ENCODE data around the gene ZNF235.
"Not testable (repeated sequence)": the region's sequence is repeated elsewhere in the genome, so short reads cannot be mapped to it uniquely, and the experiment has no call there.

The ZNF235 gene

DNA sequence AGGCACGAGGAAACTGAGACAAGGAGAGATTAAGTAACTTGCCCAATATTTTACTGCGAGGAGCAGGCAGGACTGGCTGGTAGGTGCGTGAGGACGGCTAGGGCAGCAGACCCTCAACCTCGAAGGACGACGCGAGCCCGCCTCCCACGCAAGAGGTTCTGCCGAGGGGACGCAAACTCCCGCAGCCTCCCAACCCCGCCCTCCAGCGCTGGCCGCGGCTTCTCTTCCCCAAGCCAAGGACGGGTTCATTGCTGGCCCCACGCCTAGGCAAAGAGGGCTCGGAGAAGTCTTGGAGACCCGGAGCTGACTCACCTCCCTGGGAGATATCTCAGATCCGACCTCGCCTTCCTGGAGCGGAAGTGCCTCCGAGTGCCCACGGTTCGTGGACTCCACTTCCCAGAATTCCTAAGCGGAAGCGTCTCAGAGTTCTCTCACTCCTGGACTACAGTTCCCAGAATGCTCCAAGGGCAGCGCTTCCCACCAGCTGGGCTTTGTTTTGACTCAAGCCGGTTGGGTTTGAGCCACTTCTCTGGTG is at the start of gene ZNF235:
ZNF235 (minus strand) TSS at position 367 of the 535 bp plus-strand sequence. CDS start 1,621 bp downstream, outside the sequence.
- no peak for TF ChIP-seq CTCF (conservative IDR thresholded peaks at IDR 0.05; ENCODE audit: low read depth, low read length)
- H3K4me3 ChIP-seq (ENCODE audit: low read depth, low read length): peak within 1 kb of the TSS; percentile 83
- DNase-seq (ENCODE audit: low read depth): peak; percentile 98

DNA sequence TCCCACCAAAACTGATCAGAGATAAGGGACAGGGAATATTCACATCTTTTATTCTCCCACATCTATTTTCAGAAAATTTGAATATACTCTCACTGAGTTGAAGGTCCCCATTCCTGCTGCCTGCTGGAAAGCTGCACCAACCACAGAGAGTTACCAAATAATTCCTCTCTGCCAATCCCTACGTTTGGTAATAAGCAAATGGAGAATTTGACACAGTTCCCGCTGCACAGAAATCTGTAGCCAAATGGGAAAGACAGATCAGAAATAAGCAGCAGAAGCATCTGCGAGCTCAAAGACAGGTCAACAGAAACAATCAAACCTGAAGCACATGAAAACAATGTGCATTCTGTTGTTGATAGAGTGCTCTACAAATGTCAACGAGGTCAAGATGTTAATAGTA is 41.7 kb upstream of the ZNF235 start:
- no peak for DNase-seq (ENCODE audit: low read depth)
- TF ChIP-seq CTCF (conservative IDR thresholded peaks at IDR 0.05; ENCODE audit: low read depth, low read length): no peak
- no peak overlapping the region for H3K4me3 ChIP-seq (ENCODE audit: low read depth, low read length)

- no peak for TF ChIP-seq CTCF (conservative IDR thresholded peaks at IDR 0.05; ENCODE audit: low read depth, low read length)
- no peak for DNase-seq (ENCODE audit: low read depth)
- H3K4me3 ChIP-seq (ENCODE audit: low read depth, low read length): no peak overlapping the region
Observed at GRCh38 chr19:44345959-44346358, 41.1 kb upstream of the ZNF235 start.

DNA sequence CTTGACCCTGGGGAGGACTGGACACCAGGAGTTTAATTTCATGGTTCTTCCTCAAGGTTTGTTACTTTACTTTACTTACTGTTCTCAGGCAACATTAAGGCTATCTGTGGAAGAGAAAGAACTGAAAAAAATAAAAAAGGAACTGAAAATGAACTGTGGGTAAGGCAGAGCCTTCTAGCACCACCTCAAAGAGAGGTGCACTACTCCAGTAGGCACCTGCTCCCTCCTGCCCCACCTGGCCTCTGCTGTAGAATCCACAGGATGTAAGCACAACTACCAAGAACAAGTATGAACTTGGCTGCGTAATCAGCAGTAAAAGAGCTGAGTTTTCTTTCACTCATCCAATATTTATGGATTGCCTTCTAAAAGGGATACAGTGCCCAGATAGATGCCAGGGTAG is 39.4 kb upstream of the ZNF235 start:
- DNase-seq (ENCODE audit: low read depth): no peak
- no peak for TF ChIP-seq CTCF (conservative IDR thresholded peaks at IDR 0.05; ENCODE audit: low read depth, low read length)
- H3K4me3 ChIP-seq (ENCODE audit: low read depth, low read length): no peak overlapping the region

GRCh38 chr19:44341794-44342193 is 37.0 kb upstream of the ZNF235 start:
- DNase-seq (ENCODE audit: low read depth): no peak
- no peak for TF ChIP-seq CTCF (conservative IDR thresholded peaks at IDR 0.05; ENCODE audit: low read depth, low read length)
- no peak overlapping the region for H3K4me3 ChIP-seq (ENCODE audit: low read depth, low read length)

- not testable (repeated sequence) for DNase-seq (ENCODE audit: low read depth); H3K4me3 ChIP-seq (ENCODE audit: low read depth, low read length)
Observed at GRCh38 chr19:44334639-44335038, 29.8 kb upstream of the ZNF235 start.

DNA sequence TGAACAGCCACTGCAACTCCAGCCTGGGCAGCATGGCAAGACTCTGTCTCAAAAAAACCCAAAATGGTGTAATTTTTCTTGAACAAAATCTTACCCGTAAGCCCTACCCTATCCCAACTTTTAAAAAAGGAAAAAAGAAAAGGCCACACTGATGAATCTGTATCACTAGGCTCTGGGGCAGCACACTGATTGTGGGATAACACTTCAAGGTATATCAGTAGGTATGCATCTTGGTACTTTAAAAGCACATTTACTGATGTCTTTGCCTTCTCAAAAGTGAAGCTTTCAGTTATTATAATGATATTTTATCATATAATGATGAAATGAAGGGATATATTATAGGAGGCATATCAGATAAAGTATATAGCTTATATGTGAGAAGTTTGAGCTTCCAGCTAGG is 27.3 kb upstream of the ZNF235 start:
- no peak overlapping the region for H3K4me3 ChIP-seq (ENCODE audit: low read depth, low read length)
- DNase-seq (ENCODE audit: low read depth): no peak
- no peak for TF ChIP-seq CTCF (conservative IDR thresholded peaks at IDR 0.05; ENCODE audit: low read depth, low read length)

All from choroid plexus epithelial cell (primary cell).